NCI-H345 (cell line): ENCODE measurements around the gene S100A5.

Source experiments
- DNase-seq: peaks from one replicate; lab custom pipeline; 2025; lab: John Stamatoyannopoulos, UW

The S100A5 gene

DNA sequence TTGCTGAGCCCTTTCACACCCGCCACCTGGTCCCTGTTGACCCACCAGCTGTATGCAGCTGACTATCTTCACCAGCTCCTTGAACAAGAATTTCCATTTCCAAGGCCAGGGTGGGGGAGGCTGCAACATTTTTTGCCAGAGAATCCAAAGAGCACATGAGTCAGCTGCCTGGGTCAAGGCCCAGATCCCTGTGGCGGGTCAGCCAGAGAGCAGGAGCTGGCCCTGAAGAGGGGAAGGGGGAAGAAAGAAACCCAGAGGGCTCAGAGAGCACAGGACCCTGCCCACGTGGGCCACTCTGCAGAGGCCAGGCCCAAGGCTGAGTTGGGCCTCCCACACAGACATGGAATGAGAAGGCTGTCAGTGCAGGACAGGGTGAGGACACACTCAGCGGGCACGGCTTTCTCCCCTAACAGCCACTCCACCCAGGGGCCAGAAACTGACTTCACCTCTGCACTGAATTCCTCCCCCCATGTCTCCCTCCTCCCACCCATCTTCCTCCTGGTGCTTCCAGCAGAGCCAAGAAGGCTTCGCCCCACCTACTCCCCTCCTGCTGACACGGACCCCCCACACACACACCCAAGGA is 33.8 kb downstream of the S100A5 start:
- no peak for DNase-seq

DNA sequence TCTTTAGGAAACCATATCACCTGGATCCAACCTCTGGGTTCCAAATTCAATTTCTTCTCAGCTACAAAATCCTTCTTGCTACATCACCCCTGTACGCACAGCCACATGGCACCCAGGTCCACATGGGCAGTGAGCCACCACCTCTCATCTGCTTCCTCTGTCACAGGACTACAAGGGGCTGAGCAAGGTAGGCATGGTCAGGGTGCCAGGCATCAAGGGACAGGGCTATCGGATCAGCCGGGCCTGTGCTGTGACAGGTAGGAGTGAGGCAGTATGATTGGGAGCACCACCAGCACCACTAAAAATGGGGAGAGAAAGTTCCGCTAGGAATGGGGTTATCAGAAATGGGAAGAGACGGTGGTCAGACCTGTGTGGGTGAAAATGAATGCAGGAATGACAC is 34.3 kb downstream of the S100A5 start:
- no peak for DNase-seq

DNA sequence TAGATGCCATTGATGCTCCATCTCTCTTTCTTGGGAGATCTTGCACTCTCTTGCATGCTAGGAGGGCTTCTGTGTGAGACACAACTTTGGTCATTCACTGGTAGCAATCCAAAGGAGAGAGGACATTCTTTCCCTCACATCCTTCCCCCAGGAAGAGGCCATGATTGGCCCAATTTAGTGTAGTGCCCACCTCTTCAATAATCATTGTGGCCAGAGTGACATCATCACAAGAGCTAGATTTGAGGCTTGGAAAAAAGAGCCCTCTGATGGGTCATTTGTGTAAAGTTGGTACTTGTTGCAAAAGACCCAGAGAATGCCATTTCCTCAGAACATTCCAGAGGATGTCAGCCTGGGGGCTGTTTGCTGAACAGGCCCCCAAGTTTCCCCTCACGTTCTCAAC is 35.2 kb downstream of the S100A5 start:
- no peak for DNase-seq

DNA sequence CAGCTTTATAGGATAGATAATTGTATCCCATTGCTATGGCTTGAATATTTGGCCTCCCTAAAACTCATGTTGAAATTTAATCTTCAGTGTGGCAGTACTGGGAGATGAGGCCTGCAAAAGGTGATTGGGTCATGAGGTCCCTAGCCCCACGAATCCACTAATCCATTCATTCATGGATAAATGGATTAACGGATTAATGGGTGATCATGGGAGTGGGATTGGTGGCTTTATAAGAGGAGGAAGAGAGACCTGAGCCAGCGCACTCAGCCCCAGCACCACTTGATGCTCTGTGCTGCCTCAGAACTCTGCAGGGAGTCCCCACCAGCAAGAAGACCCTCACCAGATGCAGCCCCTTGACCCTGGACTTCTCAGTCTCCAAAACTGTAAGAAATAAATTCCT is 37.0 kb downstream of the S100A5 start:
- DNase-seq: no peak

DNA sequence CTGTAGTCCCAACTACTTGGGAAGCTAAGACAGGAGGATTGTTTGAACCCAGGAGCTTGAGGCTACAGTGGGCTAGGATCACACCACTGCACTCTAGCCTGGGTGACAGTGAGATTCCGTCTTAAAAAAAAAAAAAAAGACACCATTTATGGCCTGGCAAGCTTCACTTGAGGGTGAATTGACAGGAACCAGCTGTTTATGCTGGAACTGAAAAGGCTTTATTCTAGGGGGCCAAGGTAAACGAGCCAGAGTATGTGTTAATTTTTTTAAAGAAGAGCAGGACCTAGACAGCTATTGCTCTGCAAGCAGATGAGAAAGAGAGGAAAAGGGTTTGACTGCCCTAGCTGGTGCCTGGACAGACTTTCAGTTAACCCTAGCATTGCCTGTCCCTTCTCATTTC is 42.0 kb downstream of the S100A5 start:
- DNase-seq: no peak

DNA sequence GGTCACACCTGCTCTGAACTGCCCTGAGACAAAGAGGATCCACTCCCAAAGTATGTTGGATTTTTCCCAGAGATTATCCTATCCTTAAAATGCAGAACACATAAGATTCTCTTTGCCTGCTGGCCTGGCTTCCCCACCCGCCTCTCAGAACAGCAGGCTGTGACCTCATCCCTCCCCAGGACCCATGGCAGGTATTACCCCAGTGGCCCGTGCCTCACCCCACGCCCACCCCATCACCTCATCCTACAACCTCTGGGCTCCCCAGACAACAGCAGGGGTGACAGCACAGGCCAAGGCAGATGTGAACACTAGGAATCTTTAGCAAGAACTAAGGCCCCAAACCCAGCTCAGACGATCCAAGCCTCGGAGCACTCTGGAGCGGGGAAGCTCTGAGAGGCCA is 45.2 kb downstream of the S100A5 start:
- DNase-seq: no peak

DNA sequence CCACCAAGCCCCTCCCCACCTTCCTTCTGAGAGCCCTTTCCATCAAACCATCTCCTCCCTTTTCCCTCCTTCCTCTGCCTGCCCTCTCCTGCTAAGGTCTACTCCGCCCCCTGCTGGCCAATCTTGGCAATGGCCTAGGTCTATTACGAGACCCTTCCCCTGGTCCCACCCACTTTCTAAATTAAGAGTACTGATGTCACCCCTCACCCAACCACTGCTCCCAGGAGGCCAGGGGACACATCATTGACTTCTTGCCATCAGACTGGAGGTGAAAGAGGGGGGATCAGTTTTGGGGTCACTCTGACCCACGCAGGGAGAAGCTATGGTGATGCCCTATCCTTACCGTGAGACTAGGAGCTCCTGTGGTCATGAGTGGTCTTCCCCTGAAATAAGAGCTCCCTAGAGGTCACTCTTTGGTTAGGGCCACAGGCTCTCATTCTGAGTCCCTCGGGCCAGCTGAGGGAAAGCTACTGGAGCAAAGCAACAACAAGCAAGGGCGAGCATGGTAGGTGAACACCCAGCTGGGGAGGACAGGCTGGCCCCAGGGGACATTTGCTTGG is 45.7 kb downstream of the S100A5 start:
- peak; percentile 93 for DNase-seq

DNA sequence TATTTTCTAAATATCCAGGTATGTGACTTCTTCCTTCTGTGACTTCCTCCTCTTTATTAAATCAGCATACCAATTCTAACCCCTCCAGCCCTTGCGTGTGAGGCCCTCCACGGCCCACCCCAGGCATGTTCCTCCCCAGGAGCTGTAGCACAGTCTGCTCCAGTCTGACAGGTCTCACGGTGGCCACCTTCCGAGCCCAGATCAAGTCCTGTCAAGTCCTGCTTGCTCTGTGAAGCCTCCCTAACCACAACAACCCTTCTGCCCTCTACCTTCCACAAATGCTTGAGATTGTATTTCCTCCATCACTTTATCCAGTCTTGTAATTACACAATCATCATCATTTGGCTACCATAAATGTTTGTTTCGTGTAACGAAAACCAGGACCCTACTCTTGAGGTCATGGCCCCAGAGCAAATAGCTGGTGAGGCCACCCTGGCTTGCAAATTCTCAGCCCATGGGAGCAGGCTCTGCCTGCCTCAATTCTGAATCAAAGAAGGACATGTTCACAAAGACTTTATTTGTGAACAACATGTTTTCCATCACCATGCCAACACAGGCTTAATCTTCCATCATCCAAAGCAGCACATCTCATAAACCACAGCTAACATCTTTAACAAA is 47.3 kb downstream of the S100A5 start:
- no peak for DNase-seq

DNA sequence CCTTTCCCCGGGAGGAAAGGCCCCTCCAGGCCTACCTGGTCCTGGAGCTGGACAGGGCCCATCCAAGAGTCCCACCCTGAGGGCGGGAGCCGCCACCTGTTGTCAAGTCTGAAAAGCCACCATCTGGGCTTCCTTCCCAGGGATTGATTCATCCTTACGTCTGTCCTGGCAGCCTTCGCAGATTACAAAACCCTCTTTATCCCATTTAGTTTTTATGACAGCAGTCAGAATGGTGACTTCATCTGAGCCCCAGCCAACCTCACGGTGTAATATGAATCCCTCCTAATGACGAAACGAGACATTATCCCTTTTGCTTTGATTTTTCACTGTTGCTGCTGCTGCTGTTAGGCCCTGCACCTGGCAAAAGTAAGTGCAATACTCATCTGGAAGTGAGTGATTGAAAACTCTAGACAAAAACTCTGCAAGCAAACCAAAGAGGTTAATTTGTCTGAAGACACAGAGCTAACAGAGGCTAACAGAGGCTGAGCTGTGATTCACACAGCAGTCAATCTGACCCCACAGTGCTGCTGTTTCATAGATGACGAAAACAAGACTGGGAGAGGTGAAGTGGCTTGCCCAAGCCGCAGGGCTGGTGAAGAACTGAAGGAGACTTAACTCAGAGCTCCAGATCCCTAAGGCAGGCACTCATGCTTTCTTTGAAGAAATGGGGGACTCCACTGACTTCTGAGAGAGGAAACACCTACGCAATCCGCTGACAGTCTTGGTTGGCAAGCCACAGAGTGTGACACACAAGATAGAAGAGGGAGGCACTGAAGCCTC is 50.3 kb downstream of the S100A5 start:
- DNase-seq: peak; percentile 89

DNA sequence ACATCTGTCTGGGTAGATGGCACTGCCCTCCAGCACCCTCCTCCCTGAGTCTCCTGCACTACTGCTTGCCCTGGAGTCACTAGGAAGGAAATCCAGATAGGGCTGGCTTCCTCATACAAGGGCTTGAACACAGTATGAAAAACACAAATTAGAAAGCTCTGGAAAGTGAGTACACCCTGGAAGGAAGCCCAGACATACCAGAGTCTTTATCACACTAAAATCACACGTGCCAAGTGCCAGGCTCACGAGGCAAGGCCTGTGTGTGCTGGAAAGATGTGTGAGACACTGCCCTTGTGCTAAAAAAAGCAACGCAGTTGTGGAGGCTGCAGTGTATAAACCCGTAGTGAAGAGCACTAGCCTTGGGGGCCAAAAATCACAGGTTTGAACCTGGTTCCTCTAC is 52.0 kb downstream of the S100A5 start:
- DNase-seq: no peak

DNA sequence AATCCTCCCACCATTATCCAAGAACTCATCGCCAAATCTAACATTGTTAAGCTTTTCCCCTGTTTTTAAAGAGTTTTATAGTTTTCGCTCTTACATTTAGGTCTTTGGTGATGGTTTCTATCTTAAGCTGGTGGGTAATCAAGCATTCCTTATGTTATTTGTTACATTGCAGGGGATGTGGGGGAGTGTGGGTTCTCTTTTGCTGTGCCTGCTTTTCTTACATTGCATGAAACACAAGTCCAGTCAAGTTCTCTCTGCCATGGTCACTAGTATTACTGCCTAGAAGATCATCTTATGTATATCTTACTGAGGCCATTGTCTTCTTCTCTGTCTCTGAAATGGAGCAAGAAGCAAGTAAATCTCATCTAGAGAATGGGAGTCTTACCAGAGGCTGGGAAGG is 53.0 kb downstream of the S100A5 start:
- DNase-seq: no peak
